PC-3 (cell line): ENCODE results near the gene GRIA1. TPM values are rescaled to one million over a fixed set of nuclear protein-coding genes. Genes with fewer than 3 reads are reported as not detected.
"Not testable (repeated sequence)": the region's sequence is repeated elsewhere in the genome, so short reads cannot be mapped to it uniquely, and the experiment has no call there.

Experiments
- ATAC-seq: fragments of 200-7000 bp; cut with Tn5 transposase; 2 replicates; pipeline ENCODE4 v1.9.1; 2020; ENCODE audit warnings: mild to moderate bottlenecking, moderate library complexity
- BruUV-seq: library from RNA; stranded (reverse); fragments of 400-500 nt; replicated peaks from 2 replicates; lab custom pipeline; 2021; lab: Mats Ljungman, UMichigan
- CTCF ChIA-PET: fragments of 300-600 bp; sonication (Branson Sonifier 250); formaldehyde crosslinking; loops from one replicate; lab custom pipeline; 2022; ENCODE audit warnings: antibody characterized with exemption; lab: Charles Lee
- POLR2A ChIA-PET: fragments of 300-600 bp; sonication (Branson Sonifier 250); formaldehyde crosslinking; loops from one replicate; lab custom pipeline; 2022; ENCODE audit warnings: antibody characterized with exemption; ENCODE audit not compliant: unreplicated experiment; lab: Charles Lee
- DNase-seq: peaks from one replicate; pipeline ENCODE4 v3.0.0-alpha.2; 2015
- H2AFZ ChIP-seq: fragments of 300-600 bp; sonication (generic); 2 replicates; pipeline ENCODE4 v1.6.0; 2016; ENCODE audit warnings: antibody characterized with exemption, low read length
- H3F3A ChIP-seq: fragments of 300-600 bp; sonication (generic); one replicate; pipeline ENCODE4 v1.6.0; 2017; ENCODE audit warnings: antibody characterized with exemption, low read length, control low read depth, mild to moderate bottlenecking; ENCODE audit not compliant: unreplicated experiment
- H3K27ac ChIP-seq: fragments of 300-600 bp; sonication (generic); 2 replicates; pipeline ENCODE4 v1.5.1; 2016; ENCODE audit warnings: mild to moderate bottlenecking, low read length
- H3K27me3 ChIP-seq: fragments of 300-600 bp; sonication (generic); 2 replicates; pipeline ENCODE4 v1.6.1; 2016; ENCODE audit warnings: low read length, mixed read lengths
- H3K36me3 ChIP-seq: fragments of 300-600 bp; sonication (generic); 2 replicates; pipeline ENCODE4 v1.6.1; 2016; ENCODE audit warnings: low read depth, mixed run types, low read length, mixed read lengths
- H3K4me1 ChIP-seq: fragments of 300-600 bp; sonication (generic); 2 replicates; pipeline ENCODE4 v1.5.1; 2016; ENCODE audit warnings: low read length; ENCODE audit not compliant: insufficient read depth
- H3K4me2 ChIP-seq: fragments of 300-600 bp; sonication (generic); 2 replicates; pipeline ENCODE4 v1.6.0; 2016; ENCODE audit warnings: low read length
- H3K4me3 ChIP-seq: fragments of 300-600 bp; sonication (generic); 2 replicates; pipeline ENCODE4 v1.5.1; 2016; ENCODE audit warnings: mild to moderate bottlenecking, low read length, mixed read lengths
- H3K79me2 ChIP-seq: fragments of 300-600 bp; sonication (generic); 2 replicates; pipeline ENCODE4 v1.6.1; 2017; ENCODE audit warnings: low read length, mixed read lengths
- H3K9ac ChIP-seq: fragments of 300-600 bp; sonication (generic); 2 replicates; pipeline ENCODE4 v1.6.0; 2016; ENCODE audit warnings: mild to moderate bottlenecking, low read length
- H3K9me2 ChIP-seq: fragments of 300-600 bp; sonication (generic); replicated peaks from 2 replicates; pipeline ENCODE4 v1.6.1; 2016; ENCODE audit warnings: mixed run types, low read length, mixed read lengths
- H3K9me3 ChIP-seq: fragments of 300-600 bp; sonication (generic); 2 replicates; pipeline ENCODE4 v1.6.1; 2016; ENCODE audit warnings: low read length, mixed read lengths
- H4K20me1 ChIP-seq: fragments of 300-600 bp; sonication (generic); 2 replicates; pipeline ENCODE4 v1.6.1; 2016; ENCODE audit warnings: low read length, mixed read lengths
- EZH2 ChIP-seq: fragments of 300-600 bp; sonication (generic); IDR thresholded peaks from one replicate; pipeline ENCODE4 v1.6.1; 2017; ENCODE audit warnings: antibody characterized with exemption, mild to moderate bottlenecking, low read length; ENCODE audit not compliant: unreplicated experiment
- EZH2phosphoT487 ChIP-seq: fragments of 300-600 bp; sonication (generic); IDR thresholded peaks from 2 replicates; pipeline ENCODE4 v1.6.1; 2018; ENCODE audit warnings: mild to moderate bottlenecking, antibody characterized with exemption, low read length, borderline replicate concordance
- intact Hi-C: fragments of 100-400 bp; cut with micrococcal nuclease; formaldehyde crosslinking; loops from 2 replicates; pipeline ENCODE4 v1.9.0; 2023
- total RNA-seq: library from RNA; depleted of rRNA; stranded (reverse); fragments of >200 nt; gene quantifications from 2 replicates; pipeline ENCODE4 v1.2.3, GENCODE V29; 2014
- TF ChIP-seq, protein P1 (sequence below): fragments of 300-600 bp; sonication (generic); conservative IDR thresholded peaks from 2 replicates; pipeline ENCODE4 v1.5.1; 2017; ENCODE audit warnings: antibody characterized with exemption, low read depth, mild to moderate bottlenecking, low read length

Gene GRIA1
- total RNA-seq, 1 experiment from 2014 or later: not detected

DNA sequence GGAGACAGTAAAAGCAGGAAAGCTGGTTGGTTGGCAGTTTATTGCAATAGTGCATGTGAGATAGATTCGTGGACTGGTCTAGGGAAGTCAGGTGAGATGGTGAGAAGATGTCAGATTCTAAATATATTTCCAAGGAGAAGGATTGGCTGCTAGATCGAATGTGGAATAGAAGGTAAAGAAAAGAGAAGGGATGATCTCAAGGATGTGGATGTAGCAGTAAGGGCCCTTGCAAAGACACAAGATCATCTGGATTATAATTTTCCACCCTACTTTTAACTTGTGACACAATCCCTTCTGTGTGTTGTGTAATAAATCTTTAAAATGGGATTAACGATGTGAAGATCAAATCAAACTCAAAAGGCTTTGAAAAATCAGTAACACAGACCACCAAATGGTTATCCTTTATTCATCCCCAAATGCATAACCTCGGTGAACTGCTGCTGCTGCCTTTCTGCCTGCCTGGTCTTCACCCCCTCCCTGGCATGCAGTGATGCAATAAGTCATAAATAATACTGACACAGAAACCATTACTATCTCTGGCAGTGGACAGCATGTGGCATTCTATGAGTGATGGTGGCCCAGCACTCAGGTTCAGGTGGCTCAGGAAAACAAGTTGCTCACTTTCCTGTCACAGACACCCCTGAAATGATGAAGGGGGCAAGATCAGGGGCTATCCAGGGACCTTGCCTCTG is 369.9 kb downstream of the GRIA1 start:
- TF ChIP-seq EZH2phosphoT487: no peak
- TF ChIP-seq, protein P1, sequence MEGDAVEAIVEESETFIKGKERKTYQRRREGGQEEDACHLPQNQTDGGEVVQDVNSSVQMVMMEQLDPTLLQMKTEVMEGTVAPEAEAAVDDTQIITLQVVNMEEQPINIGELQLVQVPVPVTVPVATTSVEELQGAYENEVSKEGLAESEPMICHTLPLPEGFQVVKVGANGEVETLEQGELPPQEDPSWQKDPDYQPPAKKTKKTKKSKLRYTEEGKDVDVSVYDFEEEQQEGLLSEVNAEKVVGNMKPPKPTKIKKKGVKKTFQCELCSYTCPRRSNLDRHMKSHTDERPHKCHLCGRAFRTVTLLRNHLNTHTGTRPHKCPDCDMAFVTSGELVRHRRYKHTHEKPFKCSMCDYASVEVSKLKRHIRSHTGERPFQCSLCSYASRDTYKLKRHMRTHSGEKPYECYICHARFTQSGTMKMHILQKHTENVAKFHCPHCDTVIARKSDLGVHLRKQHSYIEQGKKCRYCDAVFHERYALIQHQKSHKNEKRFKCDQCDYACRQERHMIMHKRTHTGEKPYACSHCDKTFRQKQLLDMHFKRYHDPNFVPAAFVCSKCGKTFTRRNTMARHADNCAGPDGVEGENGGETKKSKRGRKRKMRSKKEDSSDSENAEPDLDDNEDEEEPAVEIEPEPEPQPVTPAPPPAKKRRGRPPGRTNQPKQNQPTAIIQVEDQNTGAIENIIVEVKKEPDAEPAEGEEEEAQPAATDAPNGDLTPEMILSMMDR: no peak
- TF ChIP-seq EZH2: no peak
- H2AFZ ChIP-seq: no peak overlapping the region
- no peaks in the 10 kb centered on the region for H3K9me2 ChIP-seq
- H3K36me3 ChIP-seq: no peaks in the 10 kb centered on the region
- no TSS peak for BruUV-seq
- no peak for DNase-seq
- ChIA-PET POLR2A (no interaction called here), CTCF (no interaction called here)
- no peak overlapping the region for H3K9ac ChIP-seq
- H3K4me3 ChIP-seq: no peak overlapping the region
- no peak overlapping the region for H3K27ac ChIP-seq
- no peaks in the 10 kb centered on the region for H3K9me3 ChIP-seq
- H3K79me2 ChIP-seq: no peaks in the 10 kb centered on the region
- no peaks in the 10 kb centered on the region for H3F3A ChIP-seq
- H3K27me3 ChIP-seq: no peaks in the 10 kb centered on the region
- no peaks in the 10 kb centered on the region for H3K4me1 ChIP-seq
- ATAC-seq: no peak
- intact Hi-C loops: no loop called here
- no peaks in the 10 kb centered on the region for H4K20me1 ChIP-seq
- H3K4me2 ChIP-seq: no peak overlapping the region

DNA sequence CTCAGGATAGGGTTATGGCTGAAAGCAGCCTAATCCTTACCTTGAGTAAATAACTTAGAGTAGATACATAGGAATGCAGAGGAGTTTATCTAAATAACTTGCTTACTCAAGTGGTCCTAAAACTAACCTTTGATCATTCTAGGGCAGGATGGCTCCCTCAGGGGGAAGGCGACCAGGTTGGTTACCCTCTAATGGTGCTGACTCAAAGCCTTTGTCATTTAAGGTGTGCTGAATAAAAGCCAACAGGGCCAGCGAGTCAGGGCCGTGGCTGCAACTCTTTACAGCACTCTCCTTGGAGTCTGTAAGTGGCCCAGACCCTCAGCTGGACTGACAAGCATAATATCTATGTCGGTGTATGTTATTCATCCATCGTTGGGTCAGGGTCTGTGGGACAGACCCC is 372.4 kb downstream of the GRIA1 start:
- intact Hi-C loops, H3K27me3 ChIP-seq: not testable (repeated sequence)

More for the DNA sequence above, 372.4 kb downstream of the GRIA1 start:
- H3K79me2 ChIP-seq, H3K4me1 ChIP-seq, BruUV-seq, H3K9me3 ChIP-seq, H3F3A ChIP-seq, H3K4me2 ChIP-seq, H3K9me2 ChIP-seq, H3K27ac ChIP-seq, CTCF ChIA-PET, H4K20me1 ChIP-seq, H3K4me3 ChIP-seq, H3K36me3 ChIP-seq, H2AFZ ChIP-seq, H3K9ac ChIP-seq, ATAC-seq, DNase-seq, POLR2A ChIA-PET: not testable (repeated sequence)
